Muscle layer of colon (tissue), 2 donors: ENCODE results near the gene MCM3.

Source experiments
- H3K27ac ChIP-seq: one replicate; pipeline ENCODE4 v1.7.0; 2013; ENCODE audit warnings: low read depth, mild to moderate bottlenecking, low read length, moderate library complexity
- H3K27me3 ChIP-seq, 2 donors: one replicate each; pipeline ENCODE4 v1.7.0; 2013; ENCODE audit warnings: low read length in 2 of 2, mild to moderate bottlenecking in 2 of 2; ENCODE audit not compliant: insufficient read depth in 2 of 2, control insufficient read depth in 1 of 2
- H3K36me3 ChIP-seq: one replicate; pipeline ENCODE4 v1.7.0; 2013; ENCODE audit warnings: mild to moderate bottlenecking, low read length; ENCODE audit not compliant: insufficient read depth
- H3K4me1 ChIP-seq: one replicate; pipeline ENCODE4 v1.7.0; 2013; ENCODE audit warnings: mild to moderate bottlenecking, low read length; ENCODE audit not compliant: insufficient read depth
- H3K4me3 ChIP-seq, 2 donors: one replicate each; pipeline ENCODE4 v1.7.0; 2013; ENCODE audit warnings: low read length in 2 of 2, low read depth in 1 of 2, mild to moderate bottlenecking in 1 of 2, moderate library complexity in 1 of 2
- H3K9ac ChIP-seq: one replicate; pipeline ENCODE4 v1.7.0; 2013; ENCODE audit warnings: low read length
- H3K9me3 ChIP-seq: one replicate; pipeline ENCODE4 v1.7.0; 2013; ENCODE audit warnings: mild to moderate bottlenecking, low read length
- donor health status: abdominal sarcoma.
- donor health status: Adenocarcinoma of cecum.

The MCM3 gene

GRCh38 chr6:52271852-52272460 is 12.6 kb downstream of the MCM3 start:
- Histone ChIP-seq H3K36me3 (peaks cover 53% of the 10 kb centered on the region), H3K4me1 (no peaks in the 10 kb centered on the region), H3K27ac (no peak overlapping the region), H3K27me3 (no peaks in the 10 kb centered on the region), H3K9me3 (no peaks in the 10 kb centered on the region), H3K9ac (no peak overlapping the region), H3K4me3 (no peak overlapping the region)

GRCh38 chr6:52263709-52264540 is 20.6 kb downstream of the MCM3 start:
- Histone ChIP-seq H3K9me3 (no peaks in the 10 kb centered on the region), H3K27me3 (no peaks in the 10 kb centered on the region), H3K36me3 (peaks cover 27% of the 10 kb centered on the region), H3K27ac (no peak overlapping the region), H3K9ac (no peak overlapping the region), H3K4me1 (no peaks in the 10 kb centered on the region), H3K4me3 (no peak overlapping the region)

GRCh38 chr6:52262620-52263344 is 21.8 kb downstream of the MCM3 start:
- Histone ChIP-seq H3K27ac (no peak overlapping the region), H3K36me3 (peaks cover 16% of the 10 kb centered on the region), H3K4me3 (no peak overlapping the region), H3K27me3 (no peaks in the 10 kb centered on the region), H3K9me3 (no peaks in the 10 kb centered on the region), H3K9ac (no peak overlapping the region), H3K4me1 (no peaks in the 10 kb centered on the region)

- no peak overlapping the region for H3K27ac ChIP-seq
- H3K27me3 ChIP-seq: no peaks in the 10 kb centered on the region
- no peak overlapping the region for H3K9ac ChIP-seq
- H3K4me1 ChIP-seq: no peaks in the 10 kb centered on the region
- peaks cover 9% of the 10 kb centered on the region for H3K36me3 ChIP-seq
- no peak overlapping the region for H3K4me3 ChIP-seq
- H3K9me3 ChIP-seq: no peaks in the 10 kb centered on the region
These were observed 23.3 kb downstream of the MCM3 start for GRCh38 chr6:52261229-52261628.

- no peak overlapping the region for H3K9ac ChIP-seq
- no peak overlapping the region for H3K4me3 ChIP-seq
- no peaks in the 10 kb centered on the region for H3K4me1 ChIP-seq
- H3K9me3 ChIP-seq: no peaks in the 10 kb centered on the region
- H3K36me3 ChIP-seq: peaks cover 6% of the 10 kb centered on the region
- no peak overlapping the region for H3K27ac ChIP-seq
- no peaks in the 10 kb centered on the region for H3K27me3 ChIP-seq
These were observed 23.9 kb downstream of the MCM3 start for GRCh38 chr6:52260634-52261033.

GRCh38 chr6:52255434-52255833 is 29.1 kb downstream of the MCM3 start:
- no peaks in the 10 kb centered on the region for H3K9me3 ChIP-seq
- no peaks in the 10 kb centered on the region for H3K4me1 ChIP-seq
- no peak overlapping the region for H3K4me3 ChIP-seq
- H3K36me3 ChIP-seq: no peaks in the 10 kb centered on the region
- H3K27ac ChIP-seq: no peak overlapping the region
- H3K27me3 ChIP-seq: no peaks in the 10 kb centered on the region
- no peak overlapping the region for H3K9ac ChIP-seq

GRCh38 chr6:52254731-52255378 is 29.7 kb downstream of the MCM3 start:
- no peaks in the 10 kb centered on the region for H3K9me3 ChIP-seq
- no peak overlapping the region for H3K27ac ChIP-seq
- no peak overlapping the region for H3K4me3 ChIP-seq
- no peak overlapping the region for H3K9ac ChIP-seq
- H3K36me3 ChIP-seq: no peaks in the 10 kb centered on the region
- no peaks in the 10 kb centered on the region for H3K4me1 ChIP-seq
- no peaks in the 10 kb centered on the region for H3K27me3 ChIP-seq

- Histone ChIP-seq H3K4me3 (no peak overlapping the region), H3K4me1 (no peaks in the 10 kb centered on the region), H3K9ac (no peak overlapping the region), H3K9me3 (no peaks in the 10 kb centered on the region), H3K27me3 (no peaks in the 10 kb centered on the region), H3K27ac (no peak overlapping the region), H3K36me3 (no peaks in the 10 kb centered on the region)
These were observed 31.0 kb downstream of the MCM3 start for GRCh38 chr6:52253494-52253893.

- no peaks in the 10 kb centered on the region for H3K36me3 ChIP-seq
- no peaks in the 10 kb centered on the region for H3K27me3 ChIP-seq
- no peak overlapping the region for H3K27ac ChIP-seq
- H3K9me3 ChIP-seq: no peaks in the 10 kb centered on the region
- H3K4me1 ChIP-seq: no peaks in the 10 kb centered on the region
- H3K9ac ChIP-seq: no peak overlapping the region
- no peak overlapping the region for H3K4me3 ChIP-seq
These were observed 33.4 kb downstream of the MCM3 start for GRCh38 chr6:52251113-52251512.

GRCh38 chr6:52249078-52249477 is 35.5 kb downstream of the MCM3 start:
- no peaks in the 10 kb centered on the region for H3K36me3 ChIP-seq
- no peak overlapping the region for H3K9ac ChIP-seq
- H3K4me3 ChIP-seq: no peak overlapping the region
- H3K27ac ChIP-seq: no peak overlapping the region
- no peaks in the 10 kb centered on the region for H3K4me1 ChIP-seq
- no peaks in the 10 kb centered on the region for H3K9me3 ChIP-seq
- H3K27me3 ChIP-seq: no peaks in the 10 kb centered on the region

GRCh38 chr6:52245425-52245824 is 39.1 kb downstream of the MCM3 start:
- H3K36me3 ChIP-seq: no peaks in the 10 kb centered on the region
- H3K9me3 ChIP-seq: no peaks in the 10 kb centered on the region
- no peak overlapping the region for H3K9ac ChIP-seq
- no peak overlapping the region for H3K4me3 ChIP-seq
- no peak overlapping the region for H3K27ac ChIP-seq
- H3K4me1 ChIP-seq: no peaks in the 10 kb centered on the region
- H3K27me3 ChIP-seq: no peaks in the 10 kb centered on the region
